ENCODE measurements around the gene ZBTB18.

GRCh38 chr1:244041466-244042120 is 9.5 kb upstream of the ZBTB18 start:
- TF ChIP-seq POLR2A (IDR thresholded peaks at IDR 0.05; ENCODE audit: low read length) (no peak), GATA1 (IDR thresholded peaks at IDR 0.05; ENCODE audit: low read depth, low read length) (no peak)
